GM21360 (cell line): ENCODE measurements around the gene TMEM205.
"Not testable (repeated sequence)": the region's sequence is repeated elsewhere in the genome, so short reads cannot be mapped to it uniquely, and the experiment has no call there.

Experiments
- ATAC-seq: cut with Tn5 transposase; IDR thresholded peaks from one replicate; pipeline ENCODE4 v1.9.1; 2021; ENCODE audit warnings: mild to moderate bottlenecking, moderate library complexity; ENCODE audit not compliant: unreplicated experiment

TMEM205 gene

GRCh38 chr19:11340099-11340467 lies 6.0 kb downstream of the TMEM205 start:
- ATAC-seq, result not testable (repeated sequence)

- ATAC-seq, result no peak
Observed at GRCh38 chr19:11339254-11340098, 6.6 kb downstream of the TMEM205 start, which contains the start of gene RAB3D. RAB3D (minus strand) TSS chr19:11339657; CDS start chr19:11337399, 2,258 bp downstream.

- no peak for ATAC-seq
Observed at GRCh38 chr19:11338569-11339253, 7.4 kb downstream of the TMEM205 start.

- no peak for ATAC-seq
Observed at GRCh38 chr19:11338121-11338520, 7.9 kb downstream of the TMEM205 start.

GRCh38 chr19:11337080-11337479 lies 9.0 kb downstream of the TMEM205 start:
- no peak for ATAC-seq

- ATAC-seq, result no peak
Observed at GRCh38 chr19:11335449-11336146, 10.5 kb downstream of the TMEM205 start.

GRCh38 chr19:11333838-11334237 lies 12.2 kb downstream of the TMEM205 start:
- ATAC-seq, result not testable (repeated sequence)

- ATAC-seq, result no peak
Observed at GRCh38 chr19:11332822-11333221, 13.2 kb downstream of the TMEM205 start.

GRCh38 chr19:11331502-11331901 lies 14.6 kb downstream of the TMEM205 start:
- no peak for ATAC-seq

- no peak for ATAC-seq
Observed at GRCh38 chr19:11330127-11330526, 15.9 kb downstream of the TMEM205 start.

- ATAC-seq, result no peak
Observed at GRCh38 chr19:11325544-11325943, 20.5 kb downstream of the TMEM205 start.

GRCh38 chr19:11324748-11325389 lies 21.2 kb downstream of the TMEM205 start:
- ATAC-seq, result no peak

- ATAC-seq, result no peak
Observed at GRCh38 chr19:11324079-11324661, 21.9 kb downstream of the TMEM205 start.

GRCh38 chr19:11323601-11324078 lies 22.4 kb downstream of the TMEM205 start:
- ATAC-seq, result no peak

GRCh38 chr19:11322269-11323024 lies 23.6 kb downstream of the TMEM205 start:
- ATAC-seq, result no peak

GRCh38 chr19:11321191-11322126 lies 24.6 kb downstream of the TMEM205 start:
- no peak for ATAC-seq

- ATAC-seq, result not testable (repeated sequence)
Observed at GRCh38 chr19:11320278-11320995, 25.6 kb downstream of the TMEM205 start.

GRCh38 chr19:11306337-11306736 lies 39.7 kb downstream of the TMEM205 start:
- ATAC-seq, result no peak
